ENCODE measurements around the gene CA10. TPM values are rescaled to one million over a fixed set of nuclear protein-coding genes. Genes with fewer than 3 reads are reported as not detected.

The CA10 gene
- total and polyA plus RNA-seq, 2 donors (not counting 3 experiments of a cell fraction or from before 2014, with no cell fraction given), result not detected

- CTCF ChIA-PET, result no interaction called here
- Histone ChIP-seq H2AFZ (ENCODE audit: low read depth, low read length) (no peak overlapping the region), H3K4me3 (replicated peaks in 1 of 3; ENCODE audit: insufficient read depth in 1 of 3, low read depth in 1 of 3, low read length in 3 of 3) (no peak overlapping the region), H4K20me1 (replicated peaks; ENCODE audit: control insufficient read depth, extremely low read depth, insufficient read depth, low read length) (no peaks in the 10 kb centered on the region), H3K9ac (replicated peaks; ENCODE audit: extremely low read depth, insufficient read depth, low read length) (no peak overlapping the region), H3K9me3 (replicated peaks; ENCODE audit: control insufficient read depth, insufficient read depth, low read length) (no peaks in the 10 kb centered on the region), H3K9me1 (replicated peaks; ENCODE audit: control insufficient read depth, extremely low read depth, insufficient read depth, low read length) (no peaks in the 10 kb centered on the region), H3K4me2 (ENCODE audit: insufficient read depth, low read length) (no peak overlapping the region), H3K79me2 (ENCODE audit: control insufficient read depth, insufficient read depth, low read length) (no peaks in the 10 kb centered on the region), H3K4me1 (ENCODE audit: control insufficient read depth, extremely low read depth, insufficient read depth, low read length) (no peaks in the 10 kb centered on the region), H3K36me3 (ENCODE audit: control insufficient read depth in 2 of 2, extremely low read depth in 1 of 2, insufficient read depth in 2 of 2, low read length in 2 of 2) (no peaks in the 10 kb centered on the region), H3K27ac (ENCODE audit: insufficient read depth, low read depth, low read length) (no peak overlapping the region), H3K27me3 (ENCODE audit: control insufficient read depth in 2 of 2, insufficient read depth in 2 of 2, low read length in 2 of 2) (peaks cover 4 to 6% of the 10 kb centered on the region in 2 experiments)
- FAIRE-seq (no peak), DNase-seq (ENCODE audit: low read depth, low spot score) (no peak)
- dilution Hi-C loops (cut with MboI; ENCODE audit: extremely low pct_ligation_motif_present, low sequenced_read_pairs), result no loop called here
- POLR2A ChIA-PET, result no interaction called here
- no TSS peak for BruUV-seq (replicated peaks)
- no peak for TF ChIP-seq CTCF (IDR thresholded peaks at IDR 0.05; ENCODE audit: extremely low read depth in 1 of 2, insufficient read depth in 1 of 2, low read depth in 1 of 2, low read length in 2 of 2)
- intact Hi-C loops (cut with micrococcal nuclease), result no loop called here
These were observed 977 bp upstream of the CA10 start for GRCh38 chr17:52159246-52160135.

- Histone ChIP-seq H3K27me3 (ENCODE audit: control insufficient read depth in 2 of 2, insufficient read depth in 2 of 2, low read length in 2 of 2) (peaks cover 4 to 6% of the 10 kb centered on the region in 2 experiments), H3K79me2 (ENCODE audit: control insufficient read depth, insufficient read depth, low read length) (no peaks in the 10 kb centered on the region), H3K9ac (replicated peaks; ENCODE audit: extremely low read depth, insufficient read depth, low read length) (no peak overlapping the region), H3K27ac (ENCODE audit: insufficient read depth, low read depth, low read length) (no peak overlapping the region), H3K4me1 (ENCODE audit: control insufficient read depth, extremely low read depth, insufficient read depth, low read length) (no peaks in the 10 kb centered on the region), H2AFZ (ENCODE audit: low read depth, low read length) (no peak overlapping the region), H3K9me3 (replicated peaks; ENCODE audit: control insufficient read depth, insufficient read depth, low read length) (no peaks in the 10 kb centered on the region), H4K20me1 (replicated peaks; ENCODE audit: control insufficient read depth, extremely low read depth, insufficient read depth, low read length) (no peaks in the 10 kb centered on the region), H3K36me3 (ENCODE audit: control insufficient read depth in 2 of 2, extremely low read depth in 1 of 2, insufficient read depth in 2 of 2, low read length in 2 of 2) (no peaks in the 10 kb centered on the region), H3K4me2 (ENCODE audit: insufficient read depth, low read length) (no peak overlapping the region), H3K4me3 (replicated peaks in 1 of 3; ENCODE audit: insufficient read depth in 1 of 3, low read depth in 1 of 3, low read length in 3 of 3) (no peak overlapping the region), H3K9me1 (replicated peaks; ENCODE audit: control insufficient read depth, extremely low read depth, insufficient read depth, low read length) (no peaks in the 10 kb centered on the region)
- DNase-seq (ENCODE audit: low read depth, low spot score) (no peak), FAIRE-seq (no peak)
- CTCF ChIA-PET, result no interaction called here
- intact Hi-C loops (cut with micrococcal nuclease), result no loop called here
- dilution Hi-C loops (cut with MboI; ENCODE audit: extremely low pct_ligation_motif_present, low sequenced_read_pairs), result no loop called here
- POLR2A ChIA-PET, result no interaction called here
- BruUV-seq (replicated peaks), result no TSS peak
- TF ChIP-seq POLR2A (IDR thresholded peaks at IDR 0.05; ENCODE audit: low read depth, low read length), result no peak
- TF ChIP-seq MYC (IDR thresholded peaks at IDR 0.05; ENCODE audit: low read depth, low read length), result no peak
- TF ChIP-seq CTCF (IDR thresholded peaks at IDR 0.05; ENCODE audit: extremely low read depth in 1 of 2, insufficient read depth in 1 of 2, low read depth in 1 of 2, low read length in 2 of 2), result no peak
- TF ChIP-seq FOS (IDR thresholded peaks at IDR 0.05; ENCODE audit: borderline replicate concordance, insufficient read depth, low read length), result no peak
- TF ChIP-seq JUN (IDR thresholded peaks at IDR 0.05; ENCODE audit: borderline replicate concordance, insufficient read depth, insufficient read length, low read depth), result no peak
- no peak for TF ChIP-seq MAX (IDR thresholded peaks at IDR 0.05; ENCODE audit: insufficient read depth, insufficient read length)
- TF ChIP-seq EZH2 (IDR thresholded peaks at IDR 0.05; ENCODE audit: borderline replicate concordance, low read depth, low read length, severe bottlenecking), result no peak
- no peak for TF ChIP-seq POLR2AphosphoS5 (IDR thresholded peaks at IDR 0.05; ENCODE audit: insufficient read depth, low read depth, low read length)
These were observed 688 bp downstream of the CA10 start for GRCh38 chr17:52157603-52158449.
